H1 (cell line): ENCODE results near the gene CNBD2. TPM values are rescaled to one million over a fixed set of nuclear protein-coding genes. Genes with fewer than 3 reads are reported as not detected.

Experiments
- CTCF ChIA-PET: fragments of 300-600 bp; sonication (Branson Sonifier 250); formaldehyde crosslinking; loops from one replicate; lab custom pipeline; 2021; ENCODE audit not compliant: partially characterized antibody; lab: Charles Lee
- POLR2A ChIA-PET: fragments of 300-600 bp; sonication (Branson Sonifier 250); formaldehyde crosslinking; loops from one replicate; lab custom pipeline; 2021; ENCODE audit warnings: inconsistent platforms; ENCODE audit not compliant: partially characterized antibody; lab: Charles Lee
- DNase-seq, 2 experiments: peaks; one replicate each; pipeline versions ENCODE4 v3.0.0 to v3.0.0-alpha.2; 2010 to 2022; ENCODE audit warnings: low spot score in 2 of 2, low read depth in 1 of 2, mixed read lengths in 1 of 2
- FAIRE-seq: peaks from 2 replicates; lab custom pipeline; 2011; peaks lifted over from hg19 to GRCh38; lab: Jason Lieb, UNC
- H2AFZ ChIP-seq: 2 replicates; pipeline ENCODE4 v1.8.1; 2012; ENCODE audit warnings: low read length, inconsistent platforms
- H2AK5ac ChIP-seq: 2 replicates; pipeline ENCODE4 v1.6.1; 2013; ENCODE audit warnings: low read depth, low read length
- H2BK120ac ChIP-seq: replicated peaks from 2 replicates; pipeline ENCODE3; 2013; ENCODE audit warnings: low read depth, low read length, inconsistent platforms
- H2BK12ac ChIP-seq: 2 replicates; pipeline ENCODE4 v1.6.1; 2013; ENCODE audit warnings: low read depth, low read length
- H2BK15ac ChIP-seq: 2 replicates; pipeline ENCODE4 v1.6.1; 2013; ENCODE audit warnings: low read length
- H2BK20ac ChIP-seq: 2 replicates; pipeline ENCODE4 v1.6.1; 2013; ENCODE audit warnings: low read length
- H2BK5ac ChIP-seq: 2 replicates; pipeline ENCODE4 v1.6.1; 2013; ENCODE audit warnings: low read depth, low read length
- H3K14ac ChIP-seq: 2 replicates; pipeline ENCODE4 v1.6.1; 2013; ENCODE audit warnings: inconsistent platforms; ENCODE audit not compliant: insufficient read length
- H3K18ac ChIP-seq: 2 replicates; pipeline ENCODE4 v1.6.1; 2013; ENCODE audit warnings: low read length; ENCODE audit errors: extremely low read depth
- H3K23ac ChIP-seq: 2 replicates; pipeline ENCODE4 v1.6.1; 2013; ENCODE audit warnings: inconsistent platforms; ENCODE audit not compliant: insufficient read length
- H3K23me2 ChIP-seq: 2 replicates; pipeline ENCODE4 v1.6.1; 2013; ENCODE audit warnings: low read depth, low read length
- H3K27ac ChIP-seq: 2 replicates; pipeline ENCODE4 v1.6.1; 2011; ENCODE audit warnings: low read depth, low read length, inconsistent platforms
- H3K27me3 ChIP-seq, 4 experiments: replicated peaks in 1 of 4; 1 replicate in 1 of 4; 2 replicates in 3 of 4; pipeline versions ENCODE4 v1.6.1 to v1.8.1; 2011 to 2013; ENCODE audit warnings: low read length in 3 of 4, mild to moderate bottlenecking in 3 of 4, inconsistent platforms in 2 of 4, mixed read lengths in 2 of 4, moderate library complexity in 1 of 4; ENCODE audit not compliant: control insufficient read depth in 3 of 4, insufficient read depth in 3 of 4; ENCODE audit errors: extremely low read depth in 1 of 4
- H3K36me3 ChIP-seq, 4 experiments: 2 replicates each; pipeline versions ENCODE4 v1.6.1 to v1.8.1; 2011 to 2013; ENCODE audit warnings: mild to moderate bottlenecking in 4 of 4, low read length in 3 of 4, moderate library complexity in 2 of 4, control low read depth in 1 of 4, inconsistent platforms in 1 of 4; ENCODE audit not compliant: insufficient read depth in 4 of 4, control insufficient read depth in 2 of 4
- H3K4ac ChIP-seq: replicated peaks from 2 replicates; pipeline ENCODE3; 2013; ENCODE audit warnings: low read length, low read depth, mixed read lengths, inconsistent platforms; ENCODE audit not compliant: insufficient read length
- H3K4me1 ChIP-seq, 4 experiments: replicated peaks in 1 of 4; 1 replicate in 1 of 4; 2 replicates in 3 of 4; pipeline versions ENCODE4 v1.6.1 to v1.8.1; 2011 to 2013; ENCODE audit warnings: low read length in 3 of 4, inconsistent platforms in 2 of 4, mixed read lengths in 1 of 4; ENCODE audit not compliant: insufficient read depth in 4 of 4, control insufficient read depth in 3 of 4
- H3K4me2 ChIP-seq, 2 experiments: 2 replicates each; pipeline versions ENCODE4 v1.6.1 to v1.8.1; 2011 to 2013; ENCODE audit warnings: low read depth in 2 of 2, low read length in 2 of 2, control low read depth in 1 of 2, inconsistent platforms in 1 of 2, mild to moderate bottlenecking in 1 of 2; ENCODE audit not compliant: insufficient read depth in 1 of 2
- H3K4me3 ChIP-seq, 4 experiments: fragments of 200-600, 300-600 bp in 1 of 4; sonication (generic), shearing (Covaris generic), sonication (Bioruptor Twin) in 1 of 4; 2 replicates each; pipeline versions ENCODE4 v1.5.1 to v1.8.1; 2011 to 2016; ENCODE audit warnings: low read length in 4 of 4, low read depth in 3 of 4, control low read depth in 2 of 4, inconsistent platforms in 2 of 4, mild to moderate bottlenecking in 2 of 4, mixed read lengths in 1 of 4, moderate library complexity in 1 of 4; ENCODE audit not compliant: insufficient read depth in 2 of 4; ENCODE audit errors: extremely low read depth in 1 of 4
- H3K56ac ChIP-seq: replicated peaks from 2 replicates; pipeline ENCODE3; 2013; ENCODE audit warnings: low read depth, mild to moderate bottlenecking, mixed read lengths, low read length, inconsistent platforms; ENCODE audit not compliant: insufficient read length
- H3K79me1 ChIP-seq: 2 replicates; pipeline ENCODE4 v1.6.1; 2013; ENCODE audit warnings: low read depth, low read length, control low read depth
- H3K79me2 ChIP-seq, 2 experiments: 2 replicates each; pipeline versions ENCODE4 v1.6.1 to v1.8.1; 2012 to 2013; ENCODE audit warnings: low read length in 2 of 2, mild to moderate bottlenecking in 2 of 2, inconsistent platforms in 1 of 2; ENCODE audit not compliant: insufficient read depth in 2 of 2, control insufficient read depth in 1 of 2
- H3K9ac ChIP-seq, 4 experiments: replicated peaks in 1 of 4; 1 replicate in 1 of 4; 2 replicates in 3 of 4; pipeline versions ENCODE4 v1.6.1 to v1.8.1; 2011 to 2013; ENCODE audit warnings: low read depth in 3 of 4, low read length in 3 of 4, control low read depth in 2 of 4, mild to moderate bottlenecking in 2 of 4, moderate library complexity in 2 of 4, inconsistent platforms in 1 of 4; ENCODE audit errors: extremely low read depth in 1 of 4
- H3K9me3 ChIP-seq, 2 experiments: 2 replicates each; pipeline versions ENCODE4 v1.6.1 to v1.8.1; 2012 to 2013; ENCODE audit warnings: mild to moderate bottlenecking in 2 of 2, moderate library complexity in 2 of 2, control low read depth in 1 of 2, inconsistent platforms in 1 of 2, low read depth in 1 of 2, low read length in 1 of 2, mixed read lengths in 1 of 2; ENCODE audit not compliant: insufficient read depth in 2 of 2
- H4K20me1 ChIP-seq, 2 experiments: replicated peaks in 1 of 2; 2 replicates each; pipeline versions ENCODE3 to v1.8.1; 2011 to 2013; ENCODE audit warnings: inconsistent platforms in 2 of 2, low read length in 2 of 2, mild to moderate bottlenecking in 1 of 2; ENCODE audit not compliant: insufficient read depth in 2 of 2, control insufficient read depth in 1 of 2
- H4K5ac ChIP-seq: 2 replicates; pipeline ENCODE4 v1.6.1; 2013; ENCODE audit warnings: low read length, low read depth, mixed read lengths, inconsistent platforms; ENCODE audit not compliant: insufficient read length
- H4K8ac ChIP-seq: 2 replicates; pipeline ENCODE4 v1.8.0; 2013; ENCODE audit warnings: mild to moderate bottlenecking, moderate library complexity, low read length, inconsistent platforms; ENCODE audit not compliant: insufficient read depth; ENCODE audit errors: extremely low read depth
- H4K91ac ChIP-seq: replicated peaks from 2 replicates; pipeline ENCODE3; 2013; ENCODE audit warnings: low read length, mixed read lengths, inconsistent platforms; ENCODE audit not compliant: insufficient read length
- ASH2L ChIP-seq: fragments of 200-600, 300-600 bp; sonication (generic); IDR thresholded peaks from one replicate; pipeline ENCODE4 v1.7.1; 2017; ENCODE audit warnings: low read length
- CBX5 ChIP-seq: fragments of 300-800, 300-1000 bp; sonication (generic); IDR thresholded peaks from 2 replicates; pipeline ENCODE4 v1.7.1; 2016; ENCODE audit warnings: antibody characterized with exemption, low read length, low read depth
- CEBPB ChIP-seq: IDR thresholded peaks from 2 replicates; pipeline ENCODE4 v1.6.1; 2012; ENCODE audit warnings: low read depth, low read length
- EP300 ChIP-seq, 2 experiments: IDR thresholded peaks; 1 replicate in 1 of 2; 2 replicates in 1 of 2; pipeline ENCODE4 v1.6.1; 2011 to 2012; ENCODE audit warnings: low read depth in 2 of 2, low read length in 2 of 2, mild to moderate bottlenecking in 2 of 2, borderline replicate concordance in 1 of 2, inconsistent platforms in 1 of 2, moderate library complexity in 1 of 2
- MAFK ChIP-seq: IDR thresholded peaks from 2 replicates; pipeline ENCODE4 v1.6.1; 2012; ENCODE audit warnings: low read depth, mild to moderate bottlenecking, improper control_type of control experiment, low read length
- TCF12 ChIP-seq: IDR thresholded peaks from 2 replicates; pipeline ENCODE4 v1.6.1; 2011; ENCODE audit warnings: low read depth, mild to moderate bottlenecking, low read length
- WGBS, 2 experiments: shearing (Covaris generic) in 1 of 2; methylation state at CpG; one replicate each; pipeline versions ENCODE4 v1.1.6 to v1.1.7; 2013 to 2015; ENCODE audit warnings: low lambda C conversion rate in 2 of 2, mixed read lengths in 2 of 2, inconsistent platforms in 1 of 2, low coverage in 1 of 2, missing lambda C conversion rate in 1 of 2; ENCODE audit not compliant: insufficient replicate concordance in 2 of 2, insufficient coverage in 1 of 2, insufficient read length in 1 of 2; ENCODE audit errors: extremely low coverage in 1 of 2, missing lambda C conversion rate in 1 of 2; 5-methylcytosine and 5-hydroxymethylcytosine counted together
- polyA plus RNA-seq, 7 experiments: library from polyadenylated mRNA; depleted of rRNA in 3 of 7; stranded (reverse) in 5 of 7; unstranded in 2 of 7; fragments of >200 nt in 5 of 7; fragments of 200-250 nt in 2 of 7; gene quantifications; 1 replicate in 5 of 7; 2 replicates in 1 of 7; 4 replicates in 1 of 7; pipeline versions ENCODE4 v1.2.1 to v1.2.3, GENCODE V29; 2011 to 2013; ENCODE audit warnings: missing spikeins in 2 of 7, mixed read lengths in 2 of 7
- total RNA-seq: library from RNA; stranded (reverse); fragmentation: NEBNext Ultra II Directional; extraction: Animal tissue kit (Norgen Biotek cat#: 25700); gene quantifications from 2 replicates; pipeline ENCODE4 v1.2.1, GENCODE V29; 2021

Gene CNBD2
- total and polyA plus RNA-seq, 2 of the 8 experiments (the other 6 are each of a cell fraction or from before 2014, with no cell fraction given), result 2.6 to 4.5 TPM

DNA sequence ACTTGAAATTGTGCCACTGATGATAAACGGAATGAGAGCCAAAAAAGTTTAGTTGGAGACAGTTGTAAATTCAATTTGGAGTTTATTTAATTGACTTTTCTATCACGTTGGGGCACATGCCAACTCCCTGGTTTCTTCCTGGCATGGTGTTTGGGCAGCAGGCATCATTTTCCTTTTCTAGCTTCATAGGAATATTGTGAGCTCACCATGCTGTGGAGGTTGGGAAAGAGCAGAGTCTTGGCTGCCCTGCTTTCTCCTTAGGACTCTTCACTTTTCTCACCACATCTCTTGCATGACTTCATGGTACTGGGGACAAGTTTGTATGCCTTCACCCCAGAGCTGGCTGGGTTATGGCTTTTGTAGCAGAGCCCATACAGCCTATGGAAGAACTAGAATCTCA is 20.5 kb upstream of the CNBD2 start:
- H3K18ac ChIP-seq, result no peak overlapping the region
- no peaks in the 10 kb centered on the region for H3K9me3 ChIP-seq
- no peak overlapping the region for H3K56ac ChIP-seq
- no peak overlapping the region for H2AFZ ChIP-seq
- peaks cover 1 to 3% of the 10 kb centered on the region in 2 experiments for H4K20me1 ChIP-seq
- no peak overlapping the region for H2BK120ac ChIP-seq
- H4K5ac ChIP-seq, result no peak overlapping the region
- H3K9ac ChIP-seq, result no peak overlapping the region
- CTCF ChIA-PET, result interaction anchor here (0.6 to 2.2 kb wide), 7 partner anchors 13 to 633 kb away, joined by 3 to 6 read pairs (median 4); no protein-coding TSS in a partner anchor
- no peak overlapping the region for H2BK20ac ChIP-seq
- H3K27me3 ChIP-seq, result no peaks in the 10 kb centered on the region
- WGBS, 2 experiments, result 85% methylated on average over 2 of the region's 2 CpGs; no CpG with 5 or more reads in 1 of the 2 experiments
- no peak overlapping the region for H2BK5ac ChIP-seq
- POLR2A ChIA-PET, result interaction anchor here (3.2 kb wide), 1 partner anchor 14 kb away, joined by 16 read pairs; no protein-coding TSS in a partner anchor
- FAIRE-seq, result no peak
- no peak overlapping the region for H3K4me2 ChIP-seq
- no peak overlapping the region for H4K91ac ChIP-seq
- H3K27ac ChIP-seq, result no peak overlapping the region
- no peak overlapping the region for H2BK12ac ChIP-seq
- no peak overlapping the region for H3K14ac ChIP-seq
- H3K36me3 ChIP-seq, result peaks cover 0 to 19% (median 5%) of the 10 kb centered on the region in 4 experiments; a peak in 5 of 8 replicates
- H3K79me2 ChIP-seq, result peaks cover 0 to 13% of the 10 kb centered on the region in 2 experiments; a peak in 2 of 4 replicates
- DNase-seq, result no peak
- H3K4ac ChIP-seq, result no peak overlapping the region
- no peak overlapping the region for H3K23ac ChIP-seq
- H3K23me2 ChIP-seq, result no peaks in the 10 kb centered on the region
- peaks cover 0 to 5% (median 3%) of the 10 kb centered on the region in 4 experiments; a peak in 4 of 7 replicates for H3K4me1 ChIP-seq
- H3K79me1 ChIP-seq, result no peaks in the 10 kb centered on the region
- H4K8ac ChIP-seq, result no peak overlapping the region
- H2AK5ac ChIP-seq, result no peak overlapping the region
- H2BK15ac ChIP-seq, result no peak overlapping the region
- H3K4me3 ChIP-seq, result no peak overlapping the region
- TF ChIP-seq CEBPB (no peak), ASH2L (no peak), TCF12 (no peak), EP300 (IDR thresholded peaks at IDR 0.05; ENCODE audit: borderline replicate concordance in 1 of 2, low read depth in 2 of 2, low read length in 2 of 2) (no peak), CBX5 (no peak), MAFK (no peak)
